ENCODE results near the gene PER1. TPM values are rescaled to one million over a fixed set of nuclear protein-coding genes. Genes with fewer than 3 reads are reported as not detected.

PER1 gene
- total and polyA plus RNA-seq, 9 of the 15 experiments (the other 6 are each of a cell fraction or from before 2014, with no cell fraction given), result 0.13 to 26.0 (median 3.4) TPM

- H3K27ac ChIP-seq (ENCODE audit: extremely low read depth, low read depth, low read length), result peak overlapping the region; percentile 66
- no peaks in the 10 kb centered on the region for H3K9me3 ChIP-seq (replicated peaks; ENCODE audit: control insufficient read depth, insufficient read depth, low read depth, low read length)
- BruUV-seq (replicated peaks), result no TSS peak
- H2AFZ ChIP-seq (ENCODE audit: low read depth, low read length), result peak overlapping the region; percentile 83
- FAIRE-seq (peak; percentile 100), DNase-seq (ENCODE audit: extremely low read depth in 1 of 4, low spot score in 3 of 4) (peak; percentile 75 to 91 (median 82)), ATAC-seq (peak; percentile 76)
- H3K27me3 ChIP-seq (ENCODE audit: control insufficient read depth in 2 of 2, insufficient read depth in 2 of 2, low read length in 2 of 2), result no peaks in the 10 kb centered on the region
- in situ Hi-C loops (cut with MboI), result no loop called here
- H3K79me2 ChIP-seq (ENCODE audit: control insufficient read depth, insufficient read depth, low read length), result peaks cover 18% of the 10 kb centered on the region
- ChIA-PET POLR2A (interaction anchor here (0.5 to 3.1 kb wide), 10 partner anchors 10 to 144 kb away, joined by 3 to 30 read pairs (median 4); partner anchors contain the start of gene AURKB), CTCF (ENCODE audit: low intra/inter-chr PET ratio) (no interaction called here)
- no peaks in the 10 kb centered on the region for H3K9me1 ChIP-seq (ENCODE audit: control insufficient read depth, insufficient read depth, low read length)
- intact Hi-C loops (cut with micrococcal nuclease), result no loop called here
- no peaks in the 10 kb centered on the region for H3K36me3 ChIP-seq (ENCODE audit: control insufficient read depth, insufficient read depth, low read length)
- H3K4me1 ChIP-seq (replicated peaks in 1 of 2; ENCODE audit: control insufficient read depth in 2 of 2, insufficient read depth in 2 of 2, low read length in 2 of 2), result peaks cover 35 to 36% of the 10 kb centered on the region in 2 experiments
- peak overlapping the region; percentile 83 for H3K4me2 ChIP-seq (ENCODE audit: insufficient read depth, low read length)
- WGBS (ENCODE audit: insufficient coverage, low coverage, missing lambda C conversion rate), result 0% methylated on average over 12 of the region's 12 CpGs
- H3K4me3 ChIP-seq, result peak overlapping the region; percentile 25
- peaks cover 2% of the 10 kb centered on the region for H4K20me1 ChIP-seq (replicated peaks; ENCODE audit: control insufficient read depth, insufficient read depth, low read length)
- peak overlapping the region; percentile 45 to 48; a peak in 3 of 4 replicates for H3K9ac ChIP-seq (ENCODE audit: insufficient read depth in 1 of 2, low read depth in 2 of 2, low read length in 2 of 2)
- TF ChIP-seq ZNF324 (CRISPR knock-in tag; IDR thresholded peaks at IDR 0.05) (no peak), POU5F1 (IDR thresholded peaks at IDR 0.05; ENCODE audit: borderline replicate concordance, low read depth, low read length, partially characterized antibody) (no peak), SIN3A (IDR thresholded peaks at IDR 0.05; ENCODE audit: borderline replicate concordance in 2 of 2, control insufficient read depth in 1 of 2, low read depth in 2 of 2, low read length in 2 of 2) (no peak), SETDB1 (IDR thresholded peaks at IDR 0.05; ENCODE audit: low read length) (no peak), SNRNP70 (optimal IDR thresholded peaks at IDR 0.05; ENCODE audit: low read depth, low read length) (no peak), MEF2A (IDR thresholded peaks at IDR 0.05; ENCODE audit: control insufficient read depth, low read depth, low read length) (no peak), IFI16 (CRISPR knock-in tag; IDR thresholded peaks at IDR 0.05) (no peak), SREBF1 (IDR thresholded peaks at IDR 0.05; ENCODE audit: borderline replicate concordance, low read depth, low read length) (no peak), HNRNPL (IDR thresholded peaks at IDR 0.05; ENCODE audit: low read depth, low read length) (no peak), KDM4B (IDR thresholded peaks at IDR 0.05; ENCODE audit: borderline replicate concordance in 2 of 2, low read depth in 1 of 2) (no peak), ESRRB (CRISPR knock-in tag; IDR thresholded peaks at IDR 0.05; ENCODE audit: borderline replicate concordance) (no peak), ZNF274 (IDR thresholded peaks at IDR 0.05; ENCODE audit: borderline replicate concordance, low read depth, low read length) (no peak), ZC3H8 (IDR thresholded peaks at IDR 0.05) (no peak), NUFIP1 (IDR thresholded peaks at IDR 0.05; ENCODE audit: partially characterized antibody) (no peak), MYBL2 (IDR thresholded peaks at IDR 0.05; ENCODE audit: low read depth) (peak; percentile 14; the same call in 1 of the 2 replicates), MYBL2 (CRISPR knock-in tag; IDR thresholded peaks at IDR 0.05; ENCODE audit: borderline replicate concordance) (no peak)
- TF ChIP-seq, protein P1, sequence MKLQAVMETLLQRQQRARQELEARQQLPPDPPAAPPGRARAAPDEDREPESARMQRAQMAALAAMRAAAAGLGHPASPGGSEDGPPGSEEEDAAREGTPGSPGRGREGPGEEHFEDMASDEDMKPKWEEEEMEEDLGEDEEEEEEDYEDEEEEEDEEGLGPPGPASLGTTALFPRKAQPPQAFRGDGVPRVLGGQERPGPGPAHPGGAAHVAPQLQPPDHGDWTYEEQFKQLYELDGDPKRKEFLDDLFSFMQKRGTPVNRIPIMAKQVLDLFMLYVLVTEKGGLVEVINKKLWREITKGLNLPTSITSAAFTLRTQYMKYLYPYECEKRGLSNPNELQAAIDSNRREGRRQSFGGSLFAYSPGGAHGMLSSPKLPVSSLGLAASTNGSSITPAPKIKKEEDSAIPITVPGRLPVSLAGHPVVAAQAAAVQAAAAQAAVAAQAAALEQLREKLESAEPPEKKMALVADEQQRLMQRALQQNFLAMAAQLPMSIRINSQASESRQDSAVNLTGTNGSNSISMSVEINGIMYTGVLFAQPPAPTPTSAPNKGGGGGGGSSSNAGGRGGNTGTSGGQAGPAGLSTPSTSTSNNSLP (IDR thresholded peaks at IDR 0.05; ENCODE audit: borderline replicate concordance, low read depth, low read length), result no peak
- TF ChIP-seq, protein P2, sequence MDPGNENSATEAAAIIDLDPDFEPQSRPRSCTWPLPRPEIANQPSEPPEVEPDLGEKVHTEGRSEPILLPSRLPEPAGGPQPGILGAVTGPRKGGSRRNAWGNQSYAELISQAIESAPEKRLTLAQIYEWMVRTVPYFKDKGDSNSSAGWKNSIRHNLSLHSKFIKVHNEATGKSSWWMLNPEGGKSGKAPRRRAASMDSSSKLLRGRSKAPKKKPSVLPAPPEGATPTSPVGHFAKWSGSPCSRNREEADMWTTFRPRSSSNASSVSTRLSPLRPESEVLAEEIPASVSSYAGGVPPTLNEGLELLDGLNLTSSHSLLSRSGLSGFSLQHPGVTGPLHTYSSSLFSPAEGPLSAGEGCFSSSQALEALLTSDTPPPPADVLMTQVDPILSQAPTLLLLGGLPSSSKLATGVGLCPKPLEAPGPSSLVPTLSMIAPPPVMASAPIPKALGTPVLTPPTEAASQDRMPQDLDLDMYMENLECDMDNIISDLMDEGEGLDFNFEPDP (CRISPR knock-in tag; IDR thresholded peaks at IDR 0.05), result no peak
Measured at GRCh38 chr17:8192070-8192815, 40.0 kb upstream of the PER1 start.

Measured in K562 (cell line).